HuH-7.5 (cell line): Measurements from ENCODE around the gene CHCHD6.

ENCODE experiments used
- DNase-seq: peaks from one replicate; pipeline ENCODE4 v3.0.0; 2011; ENCODE audit warnings: low spot score

Gene CHCHD6

GRCh38 chr3:126827121-126827520 is 123.1 kb downstream of the CHCHD6 start:
- no peak for DNase-seq

GRCh38 chr3:126828306-126828705 is 124.3 kb downstream of the CHCHD6 start:
- DNase-seq: no peak

GRCh38 chr3:126832933-126833332 is 128.9 kb downstream of the CHCHD6 start:
- DNase-seq: no peak

- no peak for DNase-seq
Measured at GRCh38 chr3:126834596-126835471, 130.8 kb downstream of the CHCHD6 start.

- DNase-seq: no peak
Measured at GRCh38 chr3:126835472-126836219, 131.6 kb downstream of the CHCHD6 start.

- DNase-seq: no peak
Measured at GRCh38 chr3:126836220-126836860, 132.3 kb downstream of the CHCHD6 start.

- DNase-seq: no peak
Measured at GRCh38 chr3:126837773-126838172, 133.7 kb downstream of the CHCHD6 start.

- DNase-seq: no peak
Measured at GRCh38 chr3:126845920-126846715, 142.1 kb downstream of the CHCHD6 start.

- no peak for DNase-seq
Measured at GRCh38 chr3:126847061-126847460, 143.0 kb downstream of the CHCHD6 start.

- no peak for DNase-seq
Measured at GRCh38 chr3:126848991-126849390, 145.0 kb downstream of the CHCHD6 start.

GRCh38 chr3:126849768-126850167 is 145.7 kb downstream of the CHCHD6 start:
- DNase-seq: no peak

GRCh38 chr3:126850370-126851085 is 146.5 kb downstream of the CHCHD6 start:
- peak; percentile 19 for DNase-seq

- no peak for DNase-seq
Measured at GRCh38 chr3:126851382-126851781, 147.3 kb downstream of the CHCHD6 start.

GRCh38 chr3:126851934-126852333 is 147.9 kb downstream of the CHCHD6 start:
- DNase-seq: no peak

GRCh38 chr3:126852511-126852910 is 148.5 kb downstream of the CHCHD6 start:
- no peak for DNase-seq

- DNase-seq: no peak
Measured at GRCh38 chr3:126854666-126855065, 150.6 kb downstream of the CHCHD6 start.

- no peak for DNase-seq
Measured at GRCh38 chr3:126855374-126855773, 151.3 kb downstream of the CHCHD6 start.

- DNase-seq: no peak
Measured at GRCh38 chr3:126857928-126858327, 153.9 kb downstream of the CHCHD6 start.

GRCh38 chr3:126858401-126858800 is 154.4 kb downstream of the CHCHD6 start:
- no peak for DNase-seq

- no peak for DNase-seq
Measured at GRCh38 chr3:126858887-126859286, 154.8 kb downstream of the CHCHD6 start.
